Measurements from ENCODE around the gene TTC33. TPM values are rescaled to one million over a fixed set of nuclear protein-coding genes. Genes with fewer than 3 reads are reported as not detected.
"Not testable (repeated sequence)": the region's sequence is repeated elsewhere in the genome, so short reads cannot be mapped to it uniquely, and the experiment has no call there.

TTC33 gene
- total RNA-seq, 4 donors from 2014 or later: 6.4 to 67.3 (median 17.4) TPM

GRCh38 chr5:40716590-40716989, 39.2 kb downstream of the TTC33 start:
- H3K4me3 ChIP-seq: no peak overlapping the region
- no peaks in the 10 kb centered on the region for H3K27me3 ChIP-seq
- in situ Hi-C loops (cut with MboI; ENCODE audit: low pct_ligation_motif_present in 1 of 4, low pct_unique_long_range_greater_than_20kb in 1 of 4, low sequenced_read_pairs in 3 of 4) (no loop called here), intact Hi-C loops (cut with DNase I; ENCODE audit: low total_unique reads) (no loop called here)
- H3K27ac ChIP-seq: no peak overlapping the region
- no peak for DNase-seq
- H3K9me3 ChIP-seq: peaks cover 0 to 3% of the 10 kb centered on the region in 2 donors
- peaks cover 0 to 15% (median 0%) of the 10 kb centered on the region in 4 donors for H3K36me3 ChIP-seq
- 75 to 100% methylated on average over 1 to 2 of the region's 2 CpGs for WGBS, 2 donors (ENCODE audit: low coverage in 1 of 2)
- TF ChIP-seq POLR2AphosphoS5 (IDR thresholded peaks at IDR 0.05): no peak
- TF ChIP-seq, protein P1, sequence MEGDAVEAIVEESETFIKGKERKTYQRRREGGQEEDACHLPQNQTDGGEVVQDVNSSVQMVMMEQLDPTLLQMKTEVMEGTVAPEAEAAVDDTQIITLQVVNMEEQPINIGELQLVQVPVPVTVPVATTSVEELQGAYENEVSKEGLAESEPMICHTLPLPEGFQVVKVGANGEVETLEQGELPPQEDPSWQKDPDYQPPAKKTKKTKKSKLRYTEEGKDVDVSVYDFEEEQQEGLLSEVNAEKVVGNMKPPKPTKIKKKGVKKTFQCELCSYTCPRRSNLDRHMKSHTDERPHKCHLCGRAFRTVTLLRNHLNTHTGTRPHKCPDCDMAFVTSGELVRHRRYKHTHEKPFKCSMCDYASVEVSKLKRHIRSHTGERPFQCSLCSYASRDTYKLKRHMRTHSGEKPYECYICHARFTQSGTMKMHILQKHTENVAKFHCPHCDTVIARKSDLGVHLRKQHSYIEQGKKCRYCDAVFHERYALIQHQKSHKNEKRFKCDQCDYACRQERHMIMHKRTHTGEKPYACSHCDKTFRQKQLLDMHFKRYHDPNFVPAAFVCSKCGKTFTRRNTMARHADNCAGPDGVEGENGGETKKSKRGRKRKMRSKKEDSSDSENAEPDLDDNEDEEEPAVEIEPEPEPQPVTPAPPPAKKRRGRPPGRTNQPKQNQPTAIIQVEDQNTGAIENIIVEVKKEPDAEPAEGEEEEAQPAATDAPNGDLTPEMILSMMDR (IDR thresholded peaks at IDR 0.05): no peak
- H3K4me1 ChIP-seq: peaks cover 0 to 39% (median 4%) of the 10 kb centered on the region in 4 donors

GRCh38 chr5:40716000-40716399, 39.8 kb downstream of the TTC33 start:
- WGBS, 2 donors (ENCODE audit: low coverage in 1 of 2): 0 to 13% methylated on average over 1 to 2 of the region's 2 CpGs
- peaks cover 0 to 10% (median 1%) of the 10 kb centered on the region in 4 donors for H3K36me3 ChIP-seq
- TF ChIP-seq, protein P1 (IDR thresholded peaks at IDR 0.05): peak in 1 of 5 experiments; percentile 18
- TF ChIP-seq POLR2A (IDR thresholded peaks at IDR 0.05) (no peak), POLR2AphosphoS5 (IDR thresholded peaks at IDR 0.05) (no peak), EP300 (IDR thresholded peaks at IDR 0.05; ENCODE audit: low read depth) (no peak)
- peaks cover 0 to 39% (median 4%) of the 10 kb centered on the region in 4 donors for H3K4me1 ChIP-seq
- H3K4me3 ChIP-seq: no peak overlapping the region
- intact Hi-C loops (cut with DNase I; ENCODE audit: low total_unique reads): no loop called here
- in situ Hi-C loops (cut with MboI; ENCODE audit: low pct_ligation_motif_present in 1 of 4, low pct_unique_long_range_greater_than_20kb in 1 of 4, low sequenced_read_pairs in 3 of 4): no loop called here
- no peak for DNase-seq
- H3K9me3 ChIP-seq: peaks cover 0 to 4% of the 10 kb centered on the region in 2 donors
- no peaks in the 10 kb centered on the region for H3K27me3 ChIP-seq
- no peak overlapping the region for H3K27ac ChIP-seq

- TF ChIP-seq, protein P1 (IDR thresholded peaks at IDR 0.05): no peak
- no peak for TF ChIP-seq EP300 (IDR thresholded peaks at IDR 0.05; ENCODE audit: low read depth)
- TF ChIP-seq POLR2A (IDR thresholded peaks at IDR 0.05): no peak
- no peak for TF ChIP-seq POLR2AphosphoS5 (IDR thresholded peaks at IDR 0.05)
- in situ Hi-C loops (cut with MboI; ENCODE audit: low pct_ligation_motif_present in 1 of 4, low pct_unique_long_range_greater_than_20kb in 1 of 4, low sequenced_read_pairs in 3 of 4): no loop called here
Measured at GRCh38 chr5:40714001-40714400, 41.8 kb downstream of the TTC33 start.

GRCh38 chr5:40710575-40710974, 45.2 kb downstream of the TTC33 start:
- DNase-seq; H3K27ac ChIP-seq; in situ Hi-C loops (cut with MboI; ENCODE audit: low pct_ligation_motif_present in 1 of 4, low pct_unique_long_range_greater_than_20kb in 1 of 4, low sequenced_read_pairs in 3 of 4); H3K9me3 ChIP-seq; H3K4me1 ChIP-seq; H3K4me3 ChIP-seq; intact Hi-C loops (cut with DNase I; ENCODE audit: low total_unique reads); H3K27me3 ChIP-seq: not testable (repeated sequence)
- H3K36me3 ChIP-seq: peaks cover 0 to 12% (median 5%) of the 10 kb centered on the region in 4 donors

More at GRCh38 chr5:40714001-40714400, 41.8 kb downstream of the TTC33 start:
- Histone ChIP-seq H3K4me3 (no peak overlapping the region), H3K9me3 (peaks cover 0 to 9% of the 10 kb centered on the region in 2 donors), H3K4me1 (peaks cover 0 to 25% (median 0%) of the 10 kb centered on the region in 4 donors), H3K27ac (no peak overlapping the region), H3K36me3 (peaks cover 0 to 11% (median 5%) of the 10 kb centered on the region in 4 donors), H3K27me3 (no peaks in the 10 kb centered on the region)
- no peak for DNase-seq
- intact Hi-C loops (cut with DNase I; ENCODE audit: low total_unique reads): no loop called here

DNA sequence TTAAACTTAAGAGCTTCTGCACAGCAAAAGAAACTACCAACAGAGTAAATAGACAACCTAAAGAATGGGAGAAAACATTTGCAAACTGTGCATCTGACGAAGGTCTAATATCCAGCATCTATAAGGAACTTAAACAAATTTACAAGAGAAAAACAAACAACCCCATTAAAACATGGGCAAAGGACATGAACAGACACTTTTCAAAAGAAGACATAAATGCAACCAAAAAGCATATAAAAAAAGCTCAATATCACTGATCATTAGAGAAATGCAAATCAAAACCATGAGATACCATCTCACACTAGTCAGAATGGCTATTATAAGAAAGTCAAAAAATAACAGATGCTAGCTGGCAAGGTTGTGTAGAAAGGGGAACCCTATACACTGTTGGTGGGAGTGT, 50.3 kb downstream of the TTC33 start:
- intact Hi-C loops (cut with DNase I; ENCODE audit: low total_unique reads); DNase-seq; H3K27me3 ChIP-seq; H3K27ac ChIP-seq; H3K4me1 ChIP-seq; H3K4me3 ChIP-seq; in situ Hi-C loops (cut with MboI; ENCODE audit: low pct_ligation_motif_present in 1 of 4, low pct_unique_long_range_greater_than_20kb in 1 of 4, low sequenced_read_pairs in 3 of 4): not testable (repeated sequence)
- Histone ChIP-seq H3K36me3 (peaks cover 0 to 16% (median under 1%) of the 10 kb centered on the region in 4 donors), H3K9me3 (peaks cover 19% of the 10 kb centered on the region in 2 donors)
- 79 to 92% methylated on average over 1 of the region's 1 CpG for WGBS, 2 donors (ENCODE audit: low coverage in 1 of 2)

GRCh38 chr5:40702027-40702426, 53.7 kb downstream of the TTC33 start:
- H3K4me1 ChIP-seq; intact Hi-C loops (cut with DNase I; ENCODE audit: low total_unique reads); H3K4me3 ChIP-seq; DNase-seq; in situ Hi-C loops (cut with MboI; ENCODE audit: low pct_ligation_motif_present in 1 of 4, low pct_unique_long_range_greater_than_20kb in 1 of 4, low sequenced_read_pairs in 3 of 4); H3K27ac ChIP-seq; H3K27me3 ChIP-seq: not testable (repeated sequence)
- peaks cover 19% of the 10 kb centered on the region in 2 donors for H3K9me3 ChIP-seq
- H3K36me3 ChIP-seq: peaks cover 0 to 14% (median 0%) of the 10 kb centered on the region in 4 donors
